Activated T-cell treated with anti-CD3 and anti-CD28 coated beads, Interleukin-2, amount 50 U/mL, for 4 hours (primary cell): ENCODE measurements around the gene ANGPTL3. TPM values are rescaled to one million over a fixed set of nuclear protein-coding genes. Genes with fewer than 3 reads are reported as not detected.

Experiments used
- total RNA-seq, 3 donors: library from RNA; stranded (reverse); gene quantifications; one replicate each; pipeline ENCODE4 v1.2.1, GENCODE V29; 2021

Gene ANGPTL3
- total RNA-seq, 3 donors from 2014 or later: not detected

Other genes starting within 250 kb of the ANGPTL3 start
- 10 to 100 TPM; 71.5 to 79.0 (median 72.5) TPM for gene USP1, start 160.5 kb upstream of the ANGPTL3 start, total RNA-seq
- gene DOCK7, start 90.9 kb downstream of the ANGPTL3 start, total RNA-seq: 1 to 10 TPM; 5.2 to 8.6 (median 7.3) TPM
- 10 to 100 TPM in 1 of 3 donors, 1 to 10 TPM in 2; 7.8 to 15.0 (median 9.4) TPM for gene ATG4C, start 186.6 kb downstream of the ANGPTL3 start, total RNA-seq